Nephron (organoid): Measurements from ENCODE around the gene MCCC1.
"Not testable (repeated sequence)": the region's sequence is repeated elsewhere in the genome, so short reads cannot be mapped to it uniquely, and the experiment has no call there.

Experiments
- H3K27ac Mint-ChIP-seq, 3 experiments: 2 replicates each; pipeline ENCODE4 v1.8.0; 2020; ENCODE audit warnings: mixed read lengths in 3 of 3, mild to moderate bottlenecking in 2 of 3, moderate library complexity in 1 of 3
- H3K27me3 Mint-ChIP-seq: 2 replicates; pipeline ENCODE4 v1.8.0; 2021; ENCODE audit warnings: low read depth, mild to moderate bottlenecking, moderate library complexity, mixed read lengths
- H3K36me3 Mint-ChIP-seq: 2 replicates; pipeline ENCODE4 v1.8.0; 2020; ENCODE audit warnings: low read depth, mixed read lengths
- H3K4me1 Mint-ChIP-seq: 2 replicates; pipeline ENCODE4 v1.8.0; 2020; ENCODE audit warnings: mixed read lengths
- H3K4me3 Mint-ChIP-seq, 3 experiments: 2 replicates each; pipeline ENCODE4 v1.8.0; 2020; ENCODE audit warnings: mild to moderate bottlenecking in 3 of 3, mixed read lengths in 3 of 3, moderate library complexity in 2 of 3
- H3K9me3 Mint-ChIP-seq: 2 replicates; pipeline ENCODE4 v1.8.0; 2020; ENCODE audit warnings: mixed read lengths
- CTCF ChIP-seq, 3 experiments: fragments of 200-600 bp; sonication (generic); IDR thresholded peaks; one replicate each; pipeline ENCODE4 v1.5.0; 2021; ENCODE audit warnings: antibody characterized with exemption in 3 of 3; ENCODE audit not compliant: unreplicated experiment in 3 of 3

The MCCC1 gene

GRCh38 chr3:183108470-183108869 lies 9.2 kb upstream of the MCCC1 start:
- Mint-ChIP-seq H3K4me3 (no peak overlapping the region), H3K4me1 (peaks cover 9% of the 10 kb centered on the region), H3K36me3 (no peaks in the 10 kb centered on the region), H3K27ac (peak overlapping the region in 2 of 3 experiments; percentile 14 to 39), H3K27me3 (no peaks in the 10 kb centered on the region), H3K9me3 (peaks cover 12% of the 10 kb centered on the region)
- no peak for TF ChIP-seq CTCF (IDR thresholded peaks at IDR 0.05; ENCODE audit: unreplicated experiment in 3 of 3)

DNA sequence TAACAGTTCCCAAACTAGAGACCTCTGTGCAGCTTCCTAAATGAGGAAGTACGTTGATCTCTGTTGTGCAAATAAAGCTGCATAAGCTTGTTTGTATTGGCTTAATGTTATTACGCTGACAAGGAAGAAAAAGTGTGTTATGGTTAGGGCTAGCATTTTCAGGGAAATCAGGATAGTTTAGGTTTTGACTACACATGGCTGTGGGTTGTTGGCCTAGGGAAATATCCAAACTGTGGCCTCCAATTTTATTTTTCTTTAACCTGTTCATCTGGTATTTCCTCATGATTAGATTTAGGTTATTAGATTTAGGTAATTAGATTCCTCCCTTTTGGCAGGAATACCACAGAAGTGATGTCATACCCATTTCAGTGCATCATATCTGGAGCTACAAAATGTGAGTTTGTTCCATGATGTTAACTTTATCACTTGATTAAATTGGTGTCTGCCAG lies 8.7 kb upstream of the MCCC1 start:
- no peak for TF ChIP-seq CTCF (IDR thresholded peaks at IDR 0.05; ENCODE audit: unreplicated experiment in 3 of 3)
- H3K4me1 Mint-ChIP-seq = peaks cover 9% of the 10 kb centered on the region

GRCh38 chr3:183107372-183107771 lies 8.1 kb upstream of the MCCC1 start:
- not testable (repeated sequence) for H3K4me1 Mint-ChIP-seq, H3K27ac Mint-ChIP-seq, H3K27me3 Mint-ChIP-seq, H3K36me3 Mint-ChIP-seq, H3K9me3 Mint-ChIP-seq, H3K4me3 Mint-ChIP-seq

More for the DNA sequence above, 8.7 kb upstream of the MCCC1 start:
- no peaks in the 10 kb centered on the region for H3K27me3 Mint-ChIP-seq
- no peaks in the 10 kb centered on the region for H3K36me3 Mint-ChIP-seq
- peak overlapping the region in 2 of 3 experiments; percentile 14 to 39 for H3K27ac Mint-ChIP-seq
- H3K9me3 Mint-ChIP-seq = peaks cover 12% of the 10 kb centered on the region
- no peak overlapping the region for H3K4me3 Mint-ChIP-seq

DNA sequence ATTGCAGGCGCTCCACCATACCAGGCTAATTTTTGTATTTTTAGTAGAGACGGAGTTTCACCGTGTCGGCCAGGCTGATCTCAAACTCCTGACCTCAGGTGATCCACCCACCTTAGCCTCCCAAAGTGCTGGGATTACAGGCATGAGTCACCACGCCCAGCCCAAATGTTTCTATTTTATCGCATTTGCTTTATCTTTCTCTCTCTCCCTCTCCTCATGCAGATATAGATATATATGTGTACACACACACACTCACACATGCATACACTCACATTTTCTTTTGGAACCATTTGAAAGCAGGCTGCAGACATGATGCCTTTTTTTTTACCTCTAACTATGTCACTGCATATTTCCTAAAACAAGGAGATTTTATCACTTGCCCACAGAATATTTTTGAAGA lies 7.3 kb upstream of the MCCC1 start:
- Mint-ChIP-seq H3K4me1 (peaks cover 9% of the 10 kb centered on the region), H3K9me3 (peaks cover 4% of the 10 kb centered on the region), H3K27ac (peak overlapping the region in 1 of 3 experiments; percentile 2), H3K4me3 (no peak overlapping the region), H3K36me3 (no peaks in the 10 kb centered on the region), H3K27me3 (no peaks in the 10 kb centered on the region)
- TF ChIP-seq CTCF (IDR thresholded peaks at IDR 0.05; ENCODE audit: unreplicated experiment in 3 of 3) = no peak

GRCh38 chr3:183103950-183104349 lies 4.7 kb upstream of the MCCC1 start:
- H3K4me1 Mint-ChIP-seq = peaks cover 21% of the 10 kb centered on the region
- not testable (repeated sequence) for H3K36me3 Mint-ChIP-seq, H3K27me3 Mint-ChIP-seq

DNA sequence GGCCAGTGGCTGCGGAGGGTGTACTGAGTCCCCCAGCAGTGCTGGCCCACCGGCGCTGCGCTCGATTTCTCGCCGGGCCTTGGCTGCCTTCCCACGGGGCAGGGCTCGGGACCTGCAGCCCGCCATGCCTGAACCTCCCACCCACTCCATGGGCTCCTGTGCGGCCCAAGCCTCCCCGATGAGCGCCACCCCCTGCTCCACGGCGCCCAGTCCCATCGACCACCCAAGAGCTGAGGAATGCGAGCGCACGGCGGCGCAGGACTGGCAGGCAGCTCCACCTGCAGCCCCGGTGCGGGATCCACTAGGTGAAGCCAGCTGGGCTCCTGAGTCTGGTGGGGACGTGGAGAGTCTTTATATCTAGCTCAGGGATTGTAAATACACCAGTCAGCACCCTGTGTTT lies 1.7 kb upstream of the MCCC1 start:
- not testable (repeated sequence) for H3K27ac Mint-ChIP-seq, H3K36me3 Mint-ChIP-seq, H3K9me3 Mint-ChIP-seq, H3K27me3 Mint-ChIP-seq
- peak overlapping the region in 1 of 3 experiments; percentile 19 for H3K4me3 Mint-ChIP-seq
- peaks cover 25% of the 10 kb centered on the region for H3K4me1 Mint-ChIP-seq

More at GRCh38 chr3:183103950-183104349, 4.7 kb upstream of the MCCC1 start:
- not testable (repeated sequence) for H3K27ac Mint-ChIP-seq, H3K4me3 Mint-ChIP-seq, H3K9me3 Mint-ChIP-seq

GRCh38 chr3:183100376-183100775 lies 1.1 kb upstream of the MCCC1 start:
- no peaks in the 10 kb centered on the region for H3K9me3 Mint-ChIP-seq
- TF ChIP-seq CTCF (IDR thresholded peaks at IDR 0.05; ENCODE audit: unreplicated experiment in 3 of 3) = no peak

More at GRCh38 chr3:183100376-183100775, 1.1 kb upstream of the MCCC1 start:
- peaks cover 13% of the 10 kb centered on the region for H3K36me3 Mint-ChIP-seq
- no peaks in the 10 kb centered on the region for H3K27me3 Mint-ChIP-seq
- H3K4me1 Mint-ChIP-seq = peaks cover 25% of the 10 kb centered on the region
- H3K4me3 Mint-ChIP-seq = peak overlapping the region; percentile 68 to 82 (median 70)
- peak overlapping the region; percentile 81 to 92 (median 84) for H3K27ac Mint-ChIP-seq
